B cell (primary cell): ENCODE results near the gene OR2W3. TPM values are rescaled to one million over a fixed set of nuclear protein-coding genes. Genes with fewer than 3 reads are reported as not detected.

Experiments used
- ATAC-seq: fragments of 200-7000 bp; cut with Tn5 transposase; one replicate; pipeline ENCODE4 v1.10.0; 2021; ENCODE audit warnings: low read depth, mild to moderate bottlenecking, moderate number of reproducible peaks, moderate library complexity
- CTCF ChIA-PET: fragments of 350-600 bp; sonication (Branson Sonifier 250); formaldehyde crosslinking; loops from one replicate; lab custom pipeline; 2021; ENCODE audit warnings: antibody characterized with exemption, inconsistent platforms; lab: Charles Lee
- POLR2A ChIA-PET: fragments of 350-600 bp; sonication (Branson Sonifier 250); formaldehyde crosslinking; loops from one replicate; lab custom pipeline; 2021; ENCODE audit warnings: antibody characterized with exemption; lab: Charles Lee
- DNase-seq: peaks from one replicate; pipeline ENCODE4 v3.0.0; 2013
- H2AFZ ChIP-seq: 2 replicates; pipeline ENCODE4 v1.6.1; 2012; ENCODE audit warnings: mild to moderate bottlenecking, low read depth, low read length; ENCODE audit not compliant: insufficient read depth, poor library complexity, severe bottlenecking
- H3K27ac ChIP-seq, 2 donors: 1 replicate in 1 of 2; 2 replicates in 1 of 2; pipeline ENCODE4 v1.5.1; 2012 to 2013; ENCODE audit warnings: low read length in 2 of 2, mild to moderate bottlenecking in 2 of 2, moderate library complexity in 1 of 2
- H3K27me3 ChIP-seq, 4 experiments: fragments of 200-600 bp in 1 of 4; sonication (generic) in 1 of 4; replicated peaks in 1 of 4; 1 replicate in 2 of 4; 2 replicates in 2 of 4; pipeline versions ENCODE4 v1.6.1 to v1.7.0; 2013 to 2016; ENCODE audit warnings: low read length in 3 of 4, mild to moderate bottlenecking in 2 of 4, mixed read lengths in 1 of 4, moderate library complexity in 1 of 4; ENCODE audit not compliant: insufficient read depth in 4 of 4, control insufficient read depth in 3 of 4; ENCODE audit errors: control extremely low read depth in 1 of 4
- H3K36me3 ChIP-seq, 2 experiments: replicated peaks in 1 of 2; 1 replicate in 1 of 2; 2 replicates in 1 of 2; pipeline versions ENCODE4 v1.6.1 to v1.7.1; 2013; ENCODE audit warnings: low read length in 1 of 2; ENCODE audit not compliant: insufficient read depth in 2 of 2, control insufficient read depth in 1 of 2; ENCODE audit errors: control extremely low read depth in 1 of 2, extremely low read depth in 1 of 2
- H3K4me1 ChIP-seq, 2 donors: fragments of 200-600 bp in 1 of 2; sonication (generic) in 1 of 2; 1 replicate in 1 of 2; 2 replicates in 1 of 2; pipeline versions ENCODE4 v1.5.1 to v1.6.1; 2013 to 2017; ENCODE audit warnings: low read length in 2 of 2; ENCODE audit not compliant: control insufficient read depth in 2 of 2, insufficient read depth in 2 of 2
- H3K4me2 ChIP-seq: replicated peaks from 2 replicates; pipeline ENCODE3; 2012; ENCODE audit warnings: mild to moderate bottlenecking, low read depth, low read length; ENCODE audit not compliant: poor library complexity, severe bottlenecking
- H3K4me3 ChIP-seq, 5 experiments: fragments of 200-600 bp in 1 of 5; sonication (generic) in 1 of 5; 1 replicate in 3 of 5; 2 replicates in 2 of 5; pipeline versions ENCODE4 v1.5.1 to v1.7.0; 2011 to 2016; ENCODE audit warnings: low read length in 4 of 5, mild to moderate bottlenecking in 4 of 5, low read depth in 2 of 5, control low read depth in 1 of 5, moderate library complexity in 1 of 5; ENCODE audit not compliant: insufficient read depth in 1 of 5; ENCODE audit errors: control extremely low read depth in 1 of 5, extremely low read depth in 1 of 5
- H3K79me2 ChIP-seq: fragments of 200-600 bp; sonication (generic); one replicate; pipeline ENCODE4 v1.6.0; 2016; ENCODE audit warnings: low read length; ENCODE audit not compliant: control insufficient read depth, insufficient read depth
- H3K9ac ChIP-seq: fragments of 200-600 bp; sonication (generic); 2 replicates; pipeline ENCODE4 v1.6.1; 2017; ENCODE audit warnings: mild to moderate bottlenecking, low read length, moderate library complexity
- H3K9me3 ChIP-seq, 3 donors: one replicate each; pipeline versions ENCODE4 v1.6.1 to v1.7.1; 2013; ENCODE audit warnings: low read length in 2 of 3; ENCODE audit not compliant: control insufficient read depth in 2 of 3, insufficient read depth in 1 of 3; ENCODE audit errors: control extremely low read depth in 1 of 3
- H4K20me1 ChIP-seq: 2 replicates; pipeline ENCODE4 v1.6.0; 2012; ENCODE audit warnings: mild to moderate bottlenecking, low read length; ENCODE audit not compliant: insufficient read depth, control insufficient read depth, poor library complexity, severe bottlenecking
- H3K27ac Mint-ChIP-seq: one replicate; pipeline ENCODE4 v1.8.0; 2021; ENCODE audit warnings: mixed read lengths
- H3K27me3 Mint-ChIP-seq: one replicate; pipeline ENCODE4 v1.8.0; 2021; ENCODE audit warnings: mixed read lengths
- H3K4me1 Mint-ChIP-seq: one replicate; pipeline ENCODE4 v1.8.0; 2021; ENCODE audit warnings: mixed read lengths
- H3K4me3 Mint-ChIP-seq: one replicate; pipeline ENCODE4 v1.8.0; 2021; ENCODE audit warnings: mixed read lengths
- H3K9me3 Mint-ChIP-seq: one replicate; pipeline ENCODE4 v1.8.0; 2022; ENCODE audit warnings: mixed read lengths; ENCODE audit not compliant: insufficient read depth
- EZH2 ChIP-seq: IDR thresholded peaks from 2 replicates; pipeline ENCODE4 v1.6.1; 2012; ENCODE audit warnings: borderline replicate concordance, low read depth, mild to moderate bottlenecking, moderate library complexity, low read length; ENCODE audit not compliant: insufficient read depth, poor library complexity, severe bottlenecking
- WGBS: methylation state at CpG from one replicate; pipeline ENCODE4 v1.1.5; 2013; ENCODE audit warnings: missing lambda C conversion rate; ENCODE audit not compliant: insufficient coverage; 5-methylcytosine and 5-hydroxymethylcytosine counted together
- intact Hi-C: fragments of 100-400 bp; cut with micrococcal nuclease; formaldehyde crosslinking; loops from one replicate; pipeline ENCODE4 v1.10.0; 2022
- polyA plus RNA-seq: library from polyadenylated mRNA; depleted of rRNA; stranded (reverse); fragments of >200 nt; gene quantifications from 2 replicates; pipeline ENCODE4 v1.2.3, GENCODE V29; 2012
- total RNA-seq, 2 donors: library from RNA; stranded (reverse); fragments of 120-200 nt in 1 of 2; gene quantifications; 1 replicate in 1 of 2; 2 replicates in 1 of 2; pipeline versions ENCODE4 v1.2.3 to v1.2.4, GENCODE V29; 2013 to 2022
- TF ChIP-seq, protein P1 (sequence below): fragments of 200-600 bp; IDR thresholded peaks from one replicate; pipeline ENCODE4 v1.8.0; 2022; ENCODE audit warnings: antibody characterized with exemption, mild to moderate bottlenecking

The OR2W3 gene
- total and polyA plus RNA-seq, 2 donors (not counting 1 experiment from before 2014, with no cell fraction given): 2.5 TPM; not detected in 1

DNA sequence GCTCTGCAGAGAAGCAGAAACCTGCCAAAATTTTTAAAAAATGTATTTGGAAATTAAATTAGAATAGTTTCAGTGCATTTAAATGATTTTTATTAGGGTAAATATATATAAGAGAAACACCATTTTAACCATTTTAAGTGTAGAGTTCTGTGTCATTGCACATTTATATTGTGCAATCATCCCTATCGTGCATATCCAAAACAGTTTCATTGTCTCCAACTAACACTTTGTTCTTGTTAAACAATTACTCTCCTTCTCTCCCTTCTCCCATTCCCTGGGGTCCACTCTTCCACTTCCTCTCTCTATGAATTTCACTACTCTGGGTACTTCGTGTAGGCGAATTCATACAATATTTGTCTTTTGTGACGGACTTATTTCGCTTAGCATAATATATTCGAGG is 47.2 kb downstream of the OR2W3 start:
- intact Hi-C loops: no loop called here
- H3K27ac ChIP-seq: no peak overlapping the region
- H3K9ac ChIP-seq: no peak overlapping the region
- peaks cover 3% of the 10 kb centered on the region for H3K27me3 Mint-ChIP-seq
- no peak for ATAC-seq
- ChIA-PET POLR2A (no interaction called here), CTCF (no interaction called here)
- no peaks in the 10 kb centered on the region for H3K79me2 ChIP-seq
- 94% methylated on average over 3 of the region's 6 CpGs for WGBS
- H3K4me1 Mint-ChIP-seq: no peaks in the 10 kb centered on the region
- no peak overlapping the region for H3K4me3 ChIP-seq
- H3K4me3 Mint-ChIP-seq: no peak overlapping the region
- H2AFZ ChIP-seq: no peak overlapping the region
- TF ChIP-seq EZH2: no peak
- TF ChIP-seq, protein P1, sequence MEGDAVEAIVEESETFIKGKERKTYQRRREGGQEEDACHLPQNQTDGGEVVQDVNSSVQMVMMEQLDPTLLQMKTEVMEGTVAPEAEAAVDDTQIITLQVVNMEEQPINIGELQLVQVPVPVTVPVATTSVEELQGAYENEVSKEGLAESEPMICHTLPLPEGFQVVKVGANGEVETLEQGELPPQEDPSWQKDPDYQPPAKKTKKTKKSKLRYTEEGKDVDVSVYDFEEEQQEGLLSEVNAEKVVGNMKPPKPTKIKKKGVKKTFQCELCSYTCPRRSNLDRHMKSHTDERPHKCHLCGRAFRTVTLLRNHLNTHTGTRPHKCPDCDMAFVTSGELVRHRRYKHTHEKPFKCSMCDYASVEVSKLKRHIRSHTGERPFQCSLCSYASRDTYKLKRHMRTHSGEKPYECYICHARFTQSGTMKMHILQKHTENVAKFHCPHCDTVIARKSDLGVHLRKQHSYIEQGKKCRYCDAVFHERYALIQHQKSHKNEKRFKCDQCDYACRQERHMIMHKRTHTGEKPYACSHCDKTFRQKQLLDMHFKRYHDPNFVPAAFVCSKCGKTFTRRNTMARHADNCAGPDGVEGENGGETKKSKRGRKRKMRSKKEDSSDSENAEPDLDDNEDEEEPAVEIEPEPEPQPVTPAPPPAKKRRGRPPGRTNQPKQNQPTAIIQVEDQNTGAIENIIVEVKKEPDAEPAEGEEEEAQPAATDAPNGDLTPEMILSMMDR: no peak
- H3K4me2 ChIP-seq: no peak overlapping the region
- no peaks in the 10 kb centered on the region for H3K36me3 ChIP-seq
- H3K9me3 Mint-ChIP-seq: peaks cover 3% of the 10 kb centered on the region
- H3K9me3 ChIP-seq: no peaks in the 10 kb centered on the region
- H3K27ac Mint-ChIP-seq: no peak overlapping the region
- no peaks in the 10 kb centered on the region for H4K20me1 ChIP-seq
- H3K27me3 ChIP-seq: no peaks in the 10 kb centered on the region
- H3K4me1 ChIP-seq: no peaks in the 10 kb centered on the region
- DNase-seq: no peak

Other genes starting within 250 kb of the OR2W3 start
- gene OR13G1, start 215.8 kb upstream of the OR2W3 start, total RNA-seq: not detected in 2 replicates
- not detected in 2 replicates for gene OR13G1, start 215.8 kb upstream of the OR2W3 start, polyA plus RNA-seq
- gene OR6F1, start 178.9 kb upstream of the OR2W3 start, total RNA-seq: not detected in 2 replicates
- not detected in 2 replicates for gene OR6F1, start 178.9 kb upstream of the OR2W3 start, polyA plus RNA-seq
- not detected in 2 replicates for gene OR14K1, start 157.0 kb upstream of the OR2W3 start, total RNA-seq
- not detected in 2 replicates for gene OR14K1, start 157.0 kb upstream of the OR2W3 start, polyA plus RNA-seq
- gene OR14A2, start 147.4 kb upstream of the OR2W3 start, total RNA-seq: not detected in 2 replicates
- gene OR14A2, start 147.4 kb upstream of the OR2W3 start, polyA plus RNA-seq: not detected in 2 replicates
- not detected in 2 replicates for gene OR1C1, start 135.0 kb upstream of the OR2W3 start, total RNA-seq
- gene OR1C1, start 135.0 kb upstream of the OR2W3 start, polyA plus RNA-seq: not detected in 2 replicates
- gene OR14A16, start 71.5 kb upstream of the OR2W3 start, total RNA-seq: not detected in 2 replicates
- not detected in 2 replicates for gene OR14A16, start 71.5 kb upstream of the OR2W3 start, polyA plus RNA-seq
- gene OR11L1, start 53.7 kb upstream of the OR2W3 start, total RNA-seq: not detected in 2 replicates
- not detected in 2 replicates for gene OR11L1, start 53.7 kb upstream of the OR2W3 start, polyA plus RNA-seq
- gene TRIM58, start 38.4 kb upstream of the OR2W3 start, total RNA-seq: 0.68 and 0.84 TPM in 2 replicates
- gene TRIM58, start 38.4 kb upstream of the OR2W3 start, polyA plus RNA-seq: 1.5 and 1.6 TPM in 2 replicates
- gene OR2T8, start 24.7 kb downstream of the OR2W3 start, total RNA-seq: not detected in 2 replicates
- gene OR2T8, start 24.7 kb downstream of the OR2W3 start, polyA plus RNA-seq: 0.67 TPM in 1 of 2 replicates, not detected in the other
- not detected in 2 replicates for gene OR2AJ1, start 29.3 kb downstream of the OR2W3 start, total RNA-seq
- not detected in 2 replicates for gene OR2AJ1, start 29.3 kb downstream of the OR2W3 start, polyA plus RNA-seq
- 0.44 and 0.94 TPM in 2 replicates for gene OR2L8, start 53.3 kb downstream of the OR2W3 start, total RNA-seq
- gene OR2L8, start 53.3 kb downstream of the OR2W3 start, polyA plus RNA-seq: 0.20 TPM in 1 of 2 replicates, not detected in the other
- 0.39 and 0.61 TPM in 2 replicates for gene OR2AK2, start 69.6 kb downstream of the OR2W3 start, total RNA-seq
- gene OR2AK2, start 69.6 kb downstream of the OR2W3 start, polyA plus RNA-seq: 0.27 and 0.60 TPM in 2 replicates
- 0.27 TPM in 1 of 2 replicates, not detected in the other for gene OR2L5, start 118.1 kb downstream of the OR2W3 start, total RNA-seq
- 0.09 and 0.13 TPM in 2 replicates for gene OR2L5, start 118.1 kb downstream of the OR2W3 start, polyA plus RNA-seq
- gene OR2L2, start 134.5 kb downstream of the OR2W3 start, total RNA-seq: 0.44 and 0.52 TPM in 2 replicates
- gene OR2L2, start 134.5 kb downstream of the OR2W3 start, polyA plus RNA-seq: 0.72 and 1.7 TPM in 2 replicates
- gene OR2L3, start 151.2 kb downstream of the OR2W3 start, total RNA-seq: 0.10 TPM in 1 of 2 replicates, not detected in the other
- 0.17 and 0.42 TPM in 2 replicates for gene OR2L3, start 151.2 kb downstream of the OR2W3 start, polyA plus RNA-seq
- gene OR2L13, start 199.6 kb downstream of the OR2W3 start, total RNA-seq: not detected in 2 replicates
- gene OR2L13, start 199.6 kb downstream of the OR2W3 start, polyA plus RNA-seq: 0.27 and 0.73 TPM in 2 replicates
- gene OR2M5, start 249.6 kb downstream of the OR2W3 start, total RNA-seq: not detected in 2 replicates
- gene OR2M5, start 249.6 kb downstream of the OR2W3 start, polyA plus RNA-seq: not detected in 2 replicates